ENCODE results near the gene SUCO.
"Not testable (repeated sequence)": the region's sequence is repeated elsewhere in the genome, so short reads cannot be mapped to it uniquely, and the experiment has no call there.

DNA sequence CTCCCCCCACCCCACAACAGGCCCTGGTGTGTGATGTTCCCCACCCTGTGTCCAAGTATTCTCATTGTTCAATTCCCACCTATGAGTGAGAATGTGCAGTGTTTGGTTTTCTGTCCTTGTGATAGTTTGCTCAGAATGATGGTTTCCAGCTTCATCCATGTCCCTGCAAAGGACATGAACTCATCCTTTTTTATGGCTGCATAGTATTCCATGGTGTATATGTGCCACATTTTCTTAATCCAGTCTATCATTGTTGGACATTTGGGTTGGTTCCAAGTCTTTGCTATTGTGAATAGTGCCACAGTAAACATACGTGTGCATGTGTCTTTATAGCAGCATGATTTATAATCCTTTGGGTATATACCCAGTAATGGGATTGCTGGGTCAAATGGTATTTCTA is 58.5 kb downstream of the SUCO start:
- TF ChIP-seq, protein P1, sequence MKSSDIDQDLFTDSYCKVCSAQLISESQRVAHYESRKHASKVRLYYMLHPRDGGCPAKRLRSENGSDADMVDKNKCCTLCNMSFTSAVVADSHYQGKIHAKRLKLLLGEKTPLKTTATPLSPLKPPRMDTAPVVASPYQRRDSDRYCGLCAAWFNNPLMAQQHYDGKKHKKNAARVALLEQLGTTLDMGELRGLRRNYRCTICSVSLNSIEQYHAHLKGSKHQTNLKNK (CRISPR knock-in tag; IDR thresholded peaks at IDR 0.05), result not testable (repeated sequence)
- TF ChIP-seq SP1 (CRISPR knock-in tag; conservative IDR thresholded peaks at IDR 0.05); FOXP1 (CRISPR knock-in tag; IDR thresholded peaks at IDR 0.05; ENCODE audit: borderline replicate concordance): not testable (repeated sequence)
- TF ChIP-seq, protein P2, sequence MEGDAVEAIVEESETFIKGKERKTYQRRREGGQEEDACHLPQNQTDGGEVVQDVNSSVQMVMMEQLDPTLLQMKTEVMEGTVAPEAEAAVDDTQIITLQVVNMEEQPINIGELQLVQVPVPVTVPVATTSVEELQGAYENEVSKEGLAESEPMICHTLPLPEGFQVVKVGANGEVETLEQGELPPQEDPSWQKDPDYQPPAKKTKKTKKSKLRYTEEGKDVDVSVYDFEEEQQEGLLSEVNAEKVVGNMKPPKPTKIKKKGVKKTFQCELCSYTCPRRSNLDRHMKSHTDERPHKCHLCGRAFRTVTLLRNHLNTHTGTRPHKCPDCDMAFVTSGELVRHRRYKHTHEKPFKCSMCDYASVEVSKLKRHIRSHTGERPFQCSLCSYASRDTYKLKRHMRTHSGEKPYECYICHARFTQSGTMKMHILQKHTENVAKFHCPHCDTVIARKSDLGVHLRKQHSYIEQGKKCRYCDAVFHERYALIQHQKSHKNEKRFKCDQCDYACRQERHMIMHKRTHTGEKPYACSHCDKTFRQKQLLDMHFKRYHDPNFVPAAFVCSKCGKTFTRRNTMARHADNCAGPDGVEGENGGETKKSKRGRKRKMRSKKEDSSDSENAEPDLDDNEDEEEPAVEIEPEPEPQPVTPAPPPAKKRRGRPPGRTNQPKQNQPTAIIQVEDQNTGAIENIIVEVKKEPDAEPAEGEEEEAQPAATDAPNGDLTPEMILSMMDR (IDR thresholded peaks at IDR 0.05), result not testable (repeated sequence)

Measured in WTC11 (cell line).